ENCODE results near the gene SSC4D. TPM values are rescaled to one million over a fixed set of nuclear protein-coding genes. Genes with fewer than 3 reads are reported as not detected.
"Not testable (repeated sequence)": the region's sequence is repeated elsewhere in the genome, so short reads cannot be mapped to it uniquely, and the experiment has no call there.

Gene SSC4D
- total and polyA plus RNA-seq, 2 donors from 2014 or later, result 2.1 to 12.9 TPM

DNA sequence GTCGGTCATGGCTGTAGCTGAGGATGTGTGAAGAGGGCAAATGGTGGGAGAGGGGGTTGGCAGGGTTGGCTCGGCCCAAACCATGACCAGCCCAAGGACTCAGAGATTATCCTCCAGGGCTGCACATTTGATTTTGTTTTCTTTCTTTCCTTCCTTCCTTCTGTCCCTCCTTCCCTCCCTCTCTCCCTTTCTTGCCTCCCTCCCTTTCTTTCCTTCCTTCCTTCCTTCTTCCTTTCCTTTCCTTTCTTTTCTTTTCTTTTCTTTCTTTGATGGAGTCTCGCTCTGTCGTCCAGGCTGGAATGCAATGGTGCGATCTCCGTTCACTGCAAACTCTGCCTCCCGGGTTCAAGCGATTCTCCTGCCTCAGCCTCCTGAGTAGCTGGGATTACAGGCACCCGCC, 3.8 kb downstream of the SSC4D start:
- Histone ChIP-seq H3K4me1 (ENCODE audit: control insufficient read depth in 2 of 3, insufficient read depth in 2 of 3, low read depth in 1 of 3, low read length in 3 of 3) (no peaks in the 10 kb centered on the region), H3K36me3 (ENCODE audit: control insufficient read depth in 2 of 3, insufficient read depth in 3 of 3, low read length in 3 of 3) (no peaks in the 10 kb centered on the region), H3K4me3 (ENCODE audit: low read length in 3 of 3) (no peak overlapping the region), H3K9me3 (ENCODE audit: control insufficient read depth in 2 of 3, insufficient read depth in 1 of 3, low read length in 3 of 3) (no peaks in the 10 kb centered on the region), H3K27ac (ENCODE audit: low read depth in 2 of 2, low read length in 2 of 2) (no peak overlapping the region), H3K27me3 (ENCODE audit: control insufficient read depth, insufficient read depth, low read length) (no peaks in the 10 kb centered on the region), H3K9ac (ENCODE audit: low read length in 3 of 3) (no peak overlapping the region)
- TF ChIP-seq, protein P1, sequence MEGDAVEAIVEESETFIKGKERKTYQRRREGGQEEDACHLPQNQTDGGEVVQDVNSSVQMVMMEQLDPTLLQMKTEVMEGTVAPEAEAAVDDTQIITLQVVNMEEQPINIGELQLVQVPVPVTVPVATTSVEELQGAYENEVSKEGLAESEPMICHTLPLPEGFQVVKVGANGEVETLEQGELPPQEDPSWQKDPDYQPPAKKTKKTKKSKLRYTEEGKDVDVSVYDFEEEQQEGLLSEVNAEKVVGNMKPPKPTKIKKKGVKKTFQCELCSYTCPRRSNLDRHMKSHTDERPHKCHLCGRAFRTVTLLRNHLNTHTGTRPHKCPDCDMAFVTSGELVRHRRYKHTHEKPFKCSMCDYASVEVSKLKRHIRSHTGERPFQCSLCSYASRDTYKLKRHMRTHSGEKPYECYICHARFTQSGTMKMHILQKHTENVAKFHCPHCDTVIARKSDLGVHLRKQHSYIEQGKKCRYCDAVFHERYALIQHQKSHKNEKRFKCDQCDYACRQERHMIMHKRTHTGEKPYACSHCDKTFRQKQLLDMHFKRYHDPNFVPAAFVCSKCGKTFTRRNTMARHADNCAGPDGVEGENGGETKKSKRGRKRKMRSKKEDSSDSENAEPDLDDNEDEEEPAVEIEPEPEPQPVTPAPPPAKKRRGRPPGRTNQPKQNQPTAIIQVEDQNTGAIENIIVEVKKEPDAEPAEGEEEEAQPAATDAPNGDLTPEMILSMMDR (IDR thresholded peaks at IDR 0.05; ENCODE audit: borderline replicate concordance, extremely low read depth, insufficient read depth), result no peak
- DNase-seq, result no peak
- no peak for FAIRE-seq
- intact Hi-C loops (cut with DNase I), result no loop called here

DNA sequence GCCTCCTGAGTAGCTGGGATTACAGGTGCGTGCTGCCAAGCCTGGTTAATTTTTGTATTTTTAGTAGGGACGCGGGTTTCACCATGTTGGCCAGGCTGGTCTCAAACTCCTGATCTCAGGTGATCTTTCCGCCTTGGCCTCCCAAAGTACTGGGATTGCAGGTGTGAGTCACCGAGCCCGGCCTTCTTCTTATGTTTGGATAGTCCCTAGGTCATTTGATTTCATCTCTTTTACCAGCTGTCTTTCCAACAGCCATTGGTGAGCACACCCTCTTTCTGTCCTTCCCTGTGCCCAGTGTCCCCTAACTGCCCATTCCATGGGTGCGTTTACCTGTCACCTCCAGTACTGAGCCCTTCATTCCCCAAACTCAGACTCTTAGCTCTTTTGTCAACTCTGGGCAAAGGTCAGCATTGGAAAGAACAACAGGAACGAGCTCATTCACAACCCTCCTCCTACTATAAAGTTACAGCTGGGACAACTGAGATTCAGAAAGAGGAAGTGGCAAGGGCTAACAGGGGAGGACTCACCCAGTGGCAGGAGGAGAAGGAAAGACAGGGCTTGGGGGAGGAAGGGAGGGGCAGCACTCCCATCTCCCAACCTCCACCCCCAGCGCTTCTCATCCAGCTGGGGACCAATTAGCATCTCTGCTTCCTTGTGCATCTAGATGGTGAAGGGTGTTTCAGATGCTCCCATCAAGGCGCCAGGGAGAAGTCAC, 5.6 kb downstream of the SSC4D start:
- TF ChIP-seq, protein P1 (IDR thresholded peaks at IDR 0.05; ENCODE audit: borderline replicate concordance, extremely low read depth, insufficient read depth), result no peak
- no peaks in the 10 kb centered on the region for H3K27me3 ChIP-seq (ENCODE audit: control insufficient read depth, insufficient read depth, low read length)
- H3K4me1 ChIP-seq (ENCODE audit: control insufficient read depth in 2 of 3, insufficient read depth in 2 of 3, low read depth in 1 of 3, low read length in 3 of 3), result no peaks in the 10 kb centered on the region
- no peaks in the 10 kb centered on the region for H3K9me3 ChIP-seq (ENCODE audit: control insufficient read depth in 2 of 3, insufficient read depth in 1 of 3, low read length in 3 of 3)
- no peak overlapping the region for H3K4me3 ChIP-seq (ENCODE audit: low read length in 3 of 3)
- no peak overlapping the region for H3K27ac ChIP-seq (ENCODE audit: low read depth in 2 of 2, low read length in 2 of 2)
- intact Hi-C loops (cut with DNase I), result no loop called here
- DNase-seq, result no peak
- FAIRE-seq, result no peak
- no peak overlapping the region for H3K9ac ChIP-seq (ENCODE audit: low read length in 3 of 3)
- H3K36me3 ChIP-seq (ENCODE audit: control insufficient read depth in 2 of 3, insufficient read depth in 3 of 3, low read length in 3 of 3), result no peaks in the 10 kb centered on the region

DNA sequence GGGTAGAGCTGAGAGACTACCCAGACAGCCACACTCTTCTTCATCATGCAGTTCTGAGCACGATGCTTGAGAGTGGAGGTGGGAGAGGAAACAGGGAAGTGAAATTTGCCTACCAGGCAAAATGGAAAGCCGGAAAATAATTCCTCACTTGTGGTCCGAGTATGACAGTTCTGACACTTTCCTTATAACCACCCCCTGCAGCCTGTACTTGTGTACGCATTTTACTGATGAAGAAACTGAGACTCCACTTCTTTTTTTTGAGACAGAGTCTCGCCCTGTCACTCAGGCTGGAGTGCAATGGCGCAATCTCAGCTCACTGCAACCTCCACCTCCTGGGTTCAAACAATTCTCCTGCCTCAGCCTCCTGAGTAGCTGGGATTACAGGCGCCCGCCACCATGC, 6.4 kb downstream of the SSC4D start:
- H3K27ac ChIP-seq (ENCODE audit: low read depth in 2 of 2, low read length in 2 of 2); H3K27me3 ChIP-seq (ENCODE audit: control insufficient read depth, insufficient read depth, low read length); H3K4me3 ChIP-seq (ENCODE audit: low read length in 3 of 3); FAIRE-seq; intact Hi-C loops (cut with DNase I); H3K36me3 ChIP-seq (ENCODE audit: control insufficient read depth in 2 of 3, insufficient read depth in 3 of 3, low read length in 3 of 3); H3K9ac ChIP-seq (ENCODE audit: low read length in 3 of 3); DNase-seq; H3K9me3 ChIP-seq (ENCODE audit: control insufficient read depth in 2 of 3, insufficient read depth in 1 of 3, low read length in 3 of 3); H3K4me1 ChIP-seq (ENCODE audit: control insufficient read depth in 2 of 3, insufficient read depth in 2 of 3, low read depth in 1 of 3, low read length in 3 of 3): not testable (repeated sequence)

DNA sequence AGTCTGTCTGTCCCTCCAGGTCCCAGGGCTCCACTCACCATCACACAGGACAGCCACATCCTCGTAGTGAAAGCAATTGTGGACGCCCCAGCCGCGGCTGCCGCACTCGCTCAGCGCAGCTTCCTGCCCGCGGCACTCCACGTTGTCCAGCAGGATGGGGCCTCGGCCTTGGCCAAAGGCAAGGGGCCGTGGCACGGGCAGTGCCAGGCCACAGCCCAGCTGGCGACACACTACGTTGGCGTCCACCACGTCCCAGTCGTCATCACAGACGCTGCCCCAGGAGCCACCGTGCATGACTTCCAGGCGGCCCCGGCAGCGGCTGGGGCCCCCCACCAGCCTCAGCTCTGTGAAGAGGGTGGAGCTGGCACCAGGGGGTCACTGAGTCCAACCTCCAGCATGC, 9.2 kb downstream of the SSC4D start:
- Histone ChIP-seq H3K9me3 (ENCODE audit: control insufficient read depth in 2 of 3, insufficient read depth in 1 of 3, low read length in 3 of 3) (no peaks in the 10 kb centered on the region), H3K36me3 (ENCODE audit: control insufficient read depth in 2 of 3, insufficient read depth in 3 of 3, low read length in 3 of 3) (no peaks in the 10 kb centered on the region), H3K27me3 (ENCODE audit: control insufficient read depth, insufficient read depth, low read length) (no peaks in the 10 kb centered on the region), H3K4me3 (ENCODE audit: low read length in 3 of 3) (no peak overlapping the region), H3K9ac (ENCODE audit: low read length in 3 of 3) (no peak overlapping the region), H3K27ac (ENCODE audit: low read depth in 2 of 2, low read length in 2 of 2) (no peak overlapping the region), H3K4me1 (ENCODE audit: control insufficient read depth in 2 of 3, insufficient read depth in 2 of 3, low read depth in 1 of 3, low read length in 3 of 3) (peaks cover 0 to 11% (median 0%) of the 10 kb centered on the region in 3 donors)
- intact Hi-C loops (cut with DNase I), result no loop called here
- TF ChIP-seq, protein P1 (IDR thresholded peaks at IDR 0.05; ENCODE audit: borderline replicate concordance, extremely low read depth, insufficient read depth), result no peak
- DNase-seq, result no peak
- no peak for FAIRE-seq
